Measurements from ENCODE around the gene GLIS2. TPM values are rescaled to one million over a fixed set of nuclear protein-coding genes. Genes with fewer than 3 reads are reported as not detected.

The GLIS2 gene
- total and polyA plus RNA-seq, 2 of the 4 experiments (the other 2 are of a cell fraction) = 0.36 to 8.4 TPM

DNA sequence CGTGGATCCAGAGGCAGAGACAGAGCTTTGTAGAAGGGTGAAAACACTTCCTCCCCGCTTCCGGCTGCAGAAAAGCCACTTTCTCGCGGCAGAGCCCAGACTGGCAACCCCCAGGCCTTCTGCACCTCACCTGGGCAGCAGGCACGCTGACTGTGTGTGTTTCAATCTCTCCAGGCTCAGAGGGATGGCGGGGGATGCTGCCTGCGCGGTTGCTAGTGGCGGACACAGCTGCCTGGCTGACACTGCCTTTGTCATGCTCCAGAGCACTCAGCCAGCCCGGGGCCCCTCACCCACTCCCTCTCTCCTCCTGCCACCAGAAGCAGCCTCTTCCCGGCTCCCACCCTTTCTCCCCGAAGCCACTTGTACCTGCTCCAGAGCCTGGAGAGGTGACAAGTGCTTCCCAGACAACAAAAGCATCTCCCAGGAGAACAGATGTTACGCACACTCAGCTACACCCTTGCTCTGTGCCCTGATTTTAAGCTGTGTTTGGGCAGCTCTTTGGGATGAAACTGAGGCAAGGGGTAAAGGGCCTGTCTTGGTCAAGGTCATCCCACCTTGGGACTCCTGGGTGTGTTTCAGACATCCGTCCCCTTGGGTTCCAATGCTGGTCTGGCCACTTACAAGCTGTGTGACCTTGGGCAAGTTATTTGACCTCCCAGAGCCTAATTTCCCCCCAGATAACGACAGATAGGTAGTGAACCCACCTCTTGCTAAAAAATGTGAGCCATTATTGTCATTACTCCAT is 9.2 kb upstream of the GLIS2 start:
- H3K27me3 ChIP-seq (ENCODE audit: control insufficient read depth, insufficient read depth, low read length) = no peaks in the 10 kb centered on the region
- H2BK5ac ChIP-seq (ENCODE audit: low read depth, low read length, poor library complexity, severe bottlenecking) = peak overlapping the region; percentile 87
- no peaks in the 10 kb centered on the region; the same call in 1 of the 2 replicates for H3K36me3 ChIP-seq (ENCODE audit: control insufficient read depth, insufficient read depth, low read length)
- no peaks in the 10 kb centered on the region for H4K20me1 ChIP-seq (ENCODE audit: insufficient read depth, low read length)
- peak overlapping the region; percentile 99 for H3K23ac ChIP-seq (ENCODE audit: low read depth, low read length)
- peaks cover 21% of the 10 kb centered on the region for H3K9me1 ChIP-seq (ENCODE audit: insufficient read depth, low read length)
- H3K79me1 ChIP-seq (ENCODE audit: low read depth in 1 of 2, low read length in 2 of 2) = peaks cover 9 to 32% of the 10 kb centered on the region in 2 experiments; a peak in 3 of 4 replicates
- H3K18ac ChIP-seq (ENCODE audit: low read depth, low read length) = peak overlapping the region; percentile 84
- ChIA-PET CTCF (interaction anchor here (1.0 to 1.1 kb wide), 2 partner anchors 9 to 23 kb away, joined by 3 to 8 read pairs; no protein-coding TSS in a partner anchor), POLR2A (ENCODE audit: unreplicated experiment) (no interaction called here)
- peak overlapping the region; percentile 81 for H2BK15ac ChIP-seq (ENCODE audit: low read depth, low read length)
- peak overlapping the region; percentile 77 for H3K4me3 ChIP-seq (ENCODE audit: insufficient read depth, low read depth, low read length)
- peak overlapping the region; percentile 94 for H2BK120ac ChIP-seq (ENCODE audit: low read depth, low read length)
- H4K91ac ChIP-seq (ENCODE audit: insufficient read depth, low read depth, low read length) = peak overlapping the region; percentile 99
- peak overlapping the region; percentile 98 for H2AK5ac ChIP-seq (ENCODE audit: low read depth, low read length)
- no peak for DNase-seq
- peak overlapping the region; percentile 90 for H4K5ac ChIP-seq (ENCODE audit: low read depth, low read length)
- peak overlapping the region; percentile 68 for H3K9ac ChIP-seq (ENCODE audit: low read depth, low read length)
- peak overlapping the region; percentile 100 for H3K14ac ChIP-seq (replicated peaks; ENCODE audit: low read depth, low read length)
- dilution Hi-C loops (cut with HindIII; ENCODE audit: low sequenced_read_pairs, unreplicated experiment) (no loop called here), intact Hi-C loops (cut with micrococcal nuclease) (no loop called here), in situ Hi-C loops (cut with MboI; ENCODE audit: low sequenced_read_pairs) (no loop called here)
- H3K56ac ChIP-seq (ENCODE audit: extremely low read depth, insufficient read depth, low read length) = peak overlapping the region; percentile 70
- no peak for ATAC-seq (ENCODE audit: low read depth)
- peak overlapping the region; percentile 92 for H3K4me2 ChIP-seq (ENCODE audit: low read depth, low read length)
- H3K4me1 ChIP-seq (ENCODE audit: control insufficient read depth, insufficient read depth, low read length) = peaks cover 7% of the 10 kb centered on the region
- no peaks in the 10 kb centered on the region for H3K9me3 ChIP-seq (ENCODE audit: control insufficient read depth, insufficient read depth, low read length)
- WGBS, 2 experiments (ENCODE audit: extremely low coverage in 2 of 2, insufficient read length in 1 of 2) = 76% methylated on average over 4 of the region's 16 CpGs; no CpG with 5 or more reads in 1 of the 2 experiments
- no peak for TF ChIP-seq MAFK (IDR thresholded peaks at IDR 0.05; ENCODE audit: low read depth, low read length)
- peak overlapping the region; percentile 96 for H2AFZ ChIP-seq (replicated peaks; ENCODE audit: low read length, poor library complexity)
- BruUV-seq (replicated peaks) = no TSS peak
- H4K8ac ChIP-seq (ENCODE audit: low read depth in 2 of 2, low read length in 2 of 2) = peak overlapping the region; percentile 95 to 99
- H2BK20ac ChIP-seq (ENCODE audit: low read depth, low read length) = peak overlapping the region; percentile 77
- peak overlapping the region; percentile 100 for H2AK9ac ChIP-seq (replicated peaks; ENCODE audit: low read depth, low read length, poor library complexity)
- H3K4ac ChIP-seq (ENCODE audit: low read depth, low read length) = peak overlapping the region; percentile 100
- H3K27ac ChIP-seq (ENCODE audit: insufficient read depth, low read length) = peak overlapping the region; percentile 87

Measured in IMR-90 (cell line).